Ishikawa (cell line): ENCODE results near the gene SRD5A1.

Experiments
- CEBPB ChIP-seq: IDR thresholded peaks from 2 replicates; pipeline ENCODE4 v1.6.1; 2012
- CREB1 ChIP-seq: IDR thresholded peaks from 2 replicates; pipeline ENCODE4 v1.6.1; 2012; ENCODE audit warnings: low read depth
- EP300 ChIP-seq: IDR thresholded peaks from 2 replicates; pipeline ENCODE4 v1.6.1; 2012; ENCODE audit warnings: borderline replicate concordance
- TEAD4 ChIP-seq: IDR thresholded peaks from 2 replicates; pipeline ENCODE4 v1.6.1; 2012
- TF ChIP-seq, protein P1 (sequence below): IDR thresholded peaks from 2 replicates; pipeline ENCODE4 v1.6.1; 2012

- TF ChIP-seq EP300 (no peak), CEBPB (no peak), TEAD4 (no peak), CREB1 (no peak)
- TF ChIP-seq, protein P1, sequence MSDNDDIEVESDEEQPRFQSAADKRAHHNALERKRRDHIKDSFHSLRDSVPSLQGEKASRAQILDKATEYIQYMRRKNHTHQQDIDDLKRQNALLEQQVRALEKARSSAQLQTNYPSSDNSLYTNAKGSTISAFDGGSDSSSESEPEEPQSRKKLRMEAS, result no peak
These were observed 71.8 kb downstream of the SRD5A1 start for GRCh38 chr5:6705088-6705487.
